Breast epithelium (tissue), 4 donors: ENCODE measurements around the gene CZIB. TPM values are rescaled to one million over a fixed set of nuclear protein-coding genes. Genes with fewer than 3 reads are reported as not detected.

Experiments used
- DNase-seq, 2 donors: peaks; one replicate each; pipeline ENCODE4 v3.0.0-alpha.2; 2019; ENCODE audit warnings: low spot score in 2 of 2
- H3K27ac ChIP-seq, 2 donors: fragments of 200-600 bp; sonication (generic) in 1 of 2; one replicate each; pipeline ENCODE4 v1.5.1; 2016 to 2019; ENCODE audit warnings: mild to moderate bottlenecking in 1 of 2
- H3K27me3 ChIP-seq, 2 donors: fragments of 200-600 bp; sonication (generic) in 1 of 2; one replicate each; pipeline versions ENCODE4 v1.5.1 to v1.6.0; 2017 to 2019; ENCODE audit warnings: control low read depth in 1 of 2, mild to moderate bottlenecking in 1 of 2
- H3K36me3 ChIP-seq: fragments of 200-600 bp; one replicate; pipeline ENCODE4 v1.5.1; 2019
- H3K4me1 ChIP-seq, 2 donors: fragments of 200-600 bp; sonication (generic); one replicate each; pipeline ENCODE4 v1.5.1; 2016 to 2019; ENCODE audit warnings: control low read depth in 1 of 2
- H3K4me3 ChIP-seq, 3 donors: fragments of 200-600 bp; sonication (generic); 1 replicate in 2 of 3; 2 replicates in 1 of 3; pipeline ENCODE4 v1.5.1; 2016 to 2019; ENCODE audit warnings: mild to moderate bottlenecking in 3 of 3, moderate library complexity in 2 of 3
- H3K9me3 ChIP-seq, 2 donors: fragments of 200-600 bp; sonication (generic) in 1 of 2; one replicate each; pipeline ENCODE4 v1.5.1; 2016 to 2019; ENCODE audit warnings: control low read depth in 1 of 2
- CTCF ChIP-seq, 3 donors: fragments of 450-650 bp; IDR thresholded peaks; one replicate each; pipeline ENCODE4 v1.5.1; 2016 to 2017; ENCODE audit warnings: antibody characterized with exemption in 3 of 3, mild to moderate bottlenecking in 3 of 3, moderate library complexity in 3 of 3
- POLR2A ChIP-seq: fragments of 450-650 bp; IDR thresholded peaks from one replicate; pipeline ENCODE4 v1.6.1; 2016; ENCODE audit warnings: antibody characterized with exemption, mild to moderate bottlenecking, moderate library complexity
- POLR2AphosphoS5 ChIP-seq, 3 donors: sonication (generic); formaldehyde crosslinking; IDR thresholded peaks; one replicate each; pipeline ENCODE4 v1.6.1; 2017; ENCODE audit warnings: antibody characterized with exemption in 3 of 3
- intact Hi-C: fragments of 100-400 bp; cut with DNase I; formaldehyde crosslinking; loops from one replicate; pipeline ENCODE4 v1.15.1; 2023; ENCODE audit warnings: low total_unique reads
- total RNA-seq, 3 donors: library from RNA; depleted of rRNA; stranded (reverse); fragments of >200 nt; gene quantifications; one replicate each; pipeline ENCODE4 v1.1.0, GENCODE V29; 2016

The CZIB gene
- total RNA-seq, 3 donors from 2014 or later, result 60.6 to 69.8 (median 61.3) TPM

GRCh38 chr1:53265581-53265980 is 45.1 kb upstream of the CZIB start:
- Histone ChIP-seq H3K36me3 (no peaks in the 10 kb centered on the region), H3K27ac (no peak overlapping the region), H3K4me3 (no peak overlapping the region), H3K9me3 (no peaks in the 10 kb centered on the region), H3K4me1 (no peaks in the 10 kb centered on the region), H3K27me3 (no peaks in the 10 kb centered on the region)
- no peak for DNase-seq
- no peak for TF ChIP-seq POLR2A
- TF ChIP-seq POLR2AphosphoS5 (IDR thresholded peaks at IDR 0.05), result no peak
- TF ChIP-seq CTCF (IDR thresholded peaks at IDR 0.05), result no peak
- intact Hi-C loops, result no loop called here

GRCh38 chr1:53264048-53264447 is 43.6 kb upstream of the CZIB start:
- Histone ChIP-seq H3K27ac (no peak overlapping the region), H3K27me3 (no peaks in the 10 kb centered on the region), H3K36me3 (no peaks in the 10 kb centered on the region), H3K4me3 (no peak overlapping the region), H3K4me1 (no peaks in the 10 kb centered on the region), H3K9me3 (no peaks in the 10 kb centered on the region)
- TF ChIP-seq CTCF (IDR thresholded peaks at IDR 0.05) (no peak), POLR2A (no peak), POLR2AphosphoS5 (IDR thresholded peaks at IDR 0.05) (no peak)
- intact Hi-C loops, result no loop called here
- no peak for DNase-seq

GRCh38 chr1:53262000-53262399 is 41.6 kb upstream of the CZIB start:
- H3K9me3 ChIP-seq, result no peaks in the 10 kb centered on the region
- no peaks in the 10 kb centered on the region for H3K4me1 ChIP-seq
- TF ChIP-seq POLR2A (no peak), CTCF (IDR thresholded peaks at IDR 0.05) (no peak), POLR2AphosphoS5 (IDR thresholded peaks at IDR 0.05) (no peak)
- no peak overlapping the region for H3K27ac ChIP-seq
- H3K4me3 ChIP-seq, result no peak overlapping the region
- no peaks in the 10 kb centered on the region for H3K36me3 ChIP-seq
- intact Hi-C loops, result no loop called here
- H3K27me3 ChIP-seq, result no peaks in the 10 kb centered on the region
- no peak for DNase-seq

GRCh38 chr1:53260631-53261247 is 40.3 kb upstream of the CZIB start:
- H3K4me3 ChIP-seq, result no peak overlapping the region
- H3K27ac ChIP-seq, result no peak overlapping the region
- no peaks in the 10 kb centered on the region for H3K9me3 ChIP-seq
- no peaks in the 10 kb centered on the region for H3K4me1 ChIP-seq
- no peaks in the 10 kb centered on the region for H3K36me3 ChIP-seq
- intact Hi-C loops, result no loop called here
- no peaks in the 10 kb centered on the region for H3K27me3 ChIP-seq
- DNase-seq, result no peak
- no peak for TF ChIP-seq POLR2AphosphoS5 (IDR thresholded peaks at IDR 0.05)
- no peak for TF ChIP-seq CTCF (IDR thresholded peaks at IDR 0.05)
- TF ChIP-seq POLR2A, result no peak

GRCh38 chr1:53259932-53260331 is 39.5 kb upstream of the CZIB start:
- intact Hi-C loops, result no loop called here
- no peak overlapping the region for H3K4me3 ChIP-seq
- H3K36me3 ChIP-seq, result no peaks in the 10 kb centered on the region

More at GRCh38 chr1:53259932-53260331, 39.5 kb upstream of the CZIB start:
- Histone ChIP-seq H3K27ac (no peak overlapping the region), H3K27me3 (no peaks in the 10 kb centered on the region), H3K4me1 (no peaks in the 10 kb centered on the region), H3K9me3 (no peaks in the 10 kb centered on the region)
- TF ChIP-seq POLR2AphosphoS5 (IDR thresholded peaks at IDR 0.05) (no peak), POLR2A (no peak), CTCF (IDR thresholded peaks at IDR 0.05) (no peak)
- no peak for DNase-seq
